Measurements from ENCODE around the gene TNRC18. TPM values are rescaled to one million over a fixed set of nuclear protein-coding genes. Genes with fewer than 3 reads are reported as not detected.

Gene TNRC18
- total RNA-seq, 2 donors from 2014 or later = 32.0 to 53.6 TPM

DNA sequence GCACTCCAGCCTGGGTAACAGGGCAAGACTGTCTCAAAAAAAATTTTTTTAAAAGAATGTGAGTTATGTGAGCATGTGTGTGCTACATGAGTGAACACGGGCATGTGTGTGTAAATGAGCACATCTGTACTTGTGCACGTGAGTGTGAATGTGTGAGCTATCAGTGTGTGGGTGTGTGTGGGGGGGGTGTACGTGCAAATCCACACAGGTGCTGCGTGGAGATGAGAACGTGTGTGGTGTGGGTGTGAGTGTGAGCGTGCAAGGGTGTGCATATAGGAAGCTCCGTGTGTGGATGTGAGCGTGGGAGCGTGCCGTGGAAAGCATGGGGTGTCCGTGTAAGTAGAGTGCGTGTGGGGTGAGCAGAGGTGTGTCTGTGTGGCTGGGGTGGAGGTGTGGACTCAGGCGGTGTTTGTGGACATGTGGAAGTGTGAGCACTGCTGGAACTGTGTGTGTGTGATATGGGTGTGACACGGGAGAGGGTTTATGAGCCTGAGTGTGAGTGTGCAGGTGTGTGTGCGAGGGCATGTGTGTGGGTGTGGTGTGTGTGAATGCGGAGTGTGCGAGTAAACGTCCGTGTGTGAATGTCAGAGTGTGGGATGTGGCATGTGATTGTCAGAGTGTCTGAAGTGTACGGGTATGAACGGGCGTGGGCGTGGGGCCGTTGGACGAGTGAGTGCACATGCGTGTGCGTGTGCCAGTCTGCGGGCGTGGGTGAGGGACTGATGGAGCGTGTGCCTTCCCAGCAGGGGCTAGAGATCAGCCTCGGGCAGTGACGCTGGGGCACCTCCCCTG, 45.9 kb upstream of the TNRC18 start:
- Histone ChIP-seq H3K4me3 (no peak overlapping the region), H3K27me3 (no peaks in the 10 kb centered on the region), H3K36me3 (no peaks in the 10 kb centered on the region), H3K9me3 (no peaks in the 10 kb centered on the region), H3K4me1 (peaks cover 0 to 8% of the 10 kb centered on the region in 2 donors), H3K27ac (no peak overlapping the region)
- no peak for DNase-seq (ENCODE audit: low spot score)
- TF ChIP-seq, protein P1, sequence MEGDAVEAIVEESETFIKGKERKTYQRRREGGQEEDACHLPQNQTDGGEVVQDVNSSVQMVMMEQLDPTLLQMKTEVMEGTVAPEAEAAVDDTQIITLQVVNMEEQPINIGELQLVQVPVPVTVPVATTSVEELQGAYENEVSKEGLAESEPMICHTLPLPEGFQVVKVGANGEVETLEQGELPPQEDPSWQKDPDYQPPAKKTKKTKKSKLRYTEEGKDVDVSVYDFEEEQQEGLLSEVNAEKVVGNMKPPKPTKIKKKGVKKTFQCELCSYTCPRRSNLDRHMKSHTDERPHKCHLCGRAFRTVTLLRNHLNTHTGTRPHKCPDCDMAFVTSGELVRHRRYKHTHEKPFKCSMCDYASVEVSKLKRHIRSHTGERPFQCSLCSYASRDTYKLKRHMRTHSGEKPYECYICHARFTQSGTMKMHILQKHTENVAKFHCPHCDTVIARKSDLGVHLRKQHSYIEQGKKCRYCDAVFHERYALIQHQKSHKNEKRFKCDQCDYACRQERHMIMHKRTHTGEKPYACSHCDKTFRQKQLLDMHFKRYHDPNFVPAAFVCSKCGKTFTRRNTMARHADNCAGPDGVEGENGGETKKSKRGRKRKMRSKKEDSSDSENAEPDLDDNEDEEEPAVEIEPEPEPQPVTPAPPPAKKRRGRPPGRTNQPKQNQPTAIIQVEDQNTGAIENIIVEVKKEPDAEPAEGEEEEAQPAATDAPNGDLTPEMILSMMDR (IDR thresholded peaks at IDR 0.05) = no peak

DNA sequence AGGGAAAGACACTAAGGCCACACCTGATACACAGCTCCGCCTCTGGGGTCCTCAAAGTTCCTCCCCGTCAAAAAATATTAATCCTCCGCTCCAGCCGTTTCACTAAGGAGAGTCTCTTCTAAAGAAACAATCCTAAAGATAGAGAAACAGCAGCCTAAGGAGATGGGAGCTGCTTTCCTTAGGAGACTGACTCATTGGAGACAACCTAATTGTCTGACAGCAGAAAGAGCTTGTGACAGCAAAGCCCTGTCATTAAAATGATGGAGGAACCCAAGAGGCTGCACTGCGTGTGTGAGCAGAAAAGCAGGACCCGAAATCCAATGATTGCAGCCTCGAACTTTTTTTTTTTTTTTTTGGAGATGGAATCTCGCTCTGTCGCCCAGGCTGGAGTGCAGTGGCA, 44.0 kb upstream of the TNRC18 start:
- TF ChIP-seq, protein P1 (IDR thresholded peaks at IDR 0.05) = no peak
- no peak for DNase-seq (ENCODE audit: low spot score)
- H3K4me3 ChIP-seq = no peak overlapping the region
- no peak overlapping the region for H3K27ac ChIP-seq
- no peaks in the 10 kb centered on the region for H3K27me3 ChIP-seq
- H3K4me1 ChIP-seq = peaks cover 0 to 8% of the 10 kb centered on the region in 2 donors
- H3K9me3 ChIP-seq = no peaks in the 10 kb centered on the region
- no peaks in the 10 kb centered on the region for H3K36me3 ChIP-seq

DNA sequence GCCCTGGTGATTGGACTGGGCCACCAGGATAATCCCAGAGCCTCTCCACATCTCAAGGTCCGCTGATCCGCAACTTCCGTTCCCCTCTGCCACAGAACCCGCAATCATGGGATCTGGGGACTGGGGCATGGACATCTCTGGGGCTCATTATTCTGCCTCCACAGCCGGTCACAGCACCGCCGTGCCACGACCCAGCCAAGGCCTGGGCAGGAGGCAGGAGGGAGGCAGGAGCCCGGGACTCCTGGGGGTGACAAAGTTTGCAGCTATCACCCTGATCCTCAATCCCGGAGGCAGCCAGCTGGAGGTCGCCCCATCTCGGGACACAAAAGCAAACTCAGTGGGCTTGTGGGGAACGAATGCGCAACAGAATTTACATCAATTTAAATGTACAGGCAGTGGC, 42.9 kb upstream of the TNRC18 start:
- TF ChIP-seq, protein P1 (IDR thresholded peaks at IDR 0.05) = no peak
- no peak overlapping the region for H3K4me3 ChIP-seq
- no peak overlapping the region for H3K27ac ChIP-seq
- no peak for DNase-seq (ENCODE audit: low spot score)
- no peaks in the 10 kb centered on the region for H3K9me3 ChIP-seq
- peaks cover 0 to 8% of the 10 kb centered on the region in 2 donors for H3K4me1 ChIP-seq
- no peaks in the 10 kb centered on the region for H3K27me3 ChIP-seq
- no peaks in the 10 kb centered on the region for H3K36me3 ChIP-seq

DNA sequence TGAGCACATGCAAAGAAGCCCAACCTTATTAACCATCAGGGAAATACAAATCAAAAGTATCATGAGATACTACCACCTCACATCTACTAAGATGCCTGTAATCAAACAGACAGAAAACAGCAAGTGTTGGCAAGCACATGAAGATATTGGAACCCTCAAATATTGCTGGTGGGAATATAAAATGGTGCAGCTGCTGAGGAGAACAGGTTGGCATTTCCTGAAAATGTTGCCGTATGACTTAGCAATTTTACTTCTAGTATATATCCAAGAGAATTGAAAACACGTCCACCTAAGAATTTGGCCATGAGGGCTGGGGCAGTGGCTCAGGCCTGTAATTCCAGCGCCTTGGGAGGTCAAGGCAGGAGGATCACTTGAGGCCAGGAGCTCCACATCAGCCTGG, 39.4 kb upstream of the TNRC18 start:
- TF ChIP-seq, protein P1 (IDR thresholded peaks at IDR 0.05) = no peak

DNA sequence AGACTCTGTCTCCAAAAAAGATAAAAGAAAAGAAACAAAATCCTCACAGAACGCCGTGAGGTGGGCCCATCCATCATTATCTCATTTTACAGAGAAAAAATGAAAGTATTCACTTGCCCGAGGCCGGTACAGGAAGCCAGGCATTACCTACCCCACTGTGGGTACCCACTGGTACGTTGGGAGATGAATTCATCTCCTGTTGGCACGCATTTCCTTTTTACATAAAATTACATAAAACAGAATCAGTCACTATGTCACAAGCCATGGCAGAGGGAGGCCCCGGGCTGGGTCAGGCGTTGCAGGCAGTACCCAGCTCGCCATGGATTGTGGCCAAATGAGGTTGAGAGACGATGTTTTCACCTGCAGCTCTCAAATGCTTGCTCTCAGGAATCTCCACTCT, 38.6 kb upstream of the TNRC18 start:
- no peaks in the 10 kb centered on the region for H3K9me3 ChIP-seq
- no peak overlapping the region for H3K4me3 ChIP-seq
- DNase-seq (ENCODE audit: low spot score) = no peak
- no peak overlapping the region for H3K27ac ChIP-seq
- no peaks in the 10 kb centered on the region for H3K27me3 ChIP-seq
- TF ChIP-seq, protein P1 (IDR thresholded peaks at IDR 0.05) = no peak
- peaks cover 0 to 12% of the 10 kb centered on the region in 2 donors for H3K4me1 ChIP-seq
- no peaks in the 10 kb centered on the region for H3K36me3 ChIP-seq

More for the DNA sequence above, 39.4 kb upstream of the TNRC18 start:
- H3K36me3 ChIP-seq = no peaks in the 10 kb centered on the region
- H3K4me1 ChIP-seq = peaks cover 0 to 5% of the 10 kb centered on the region in 2 donors
- no peak overlapping the region for H3K27ac ChIP-seq
- H3K9me3 ChIP-seq = no peaks in the 10 kb centered on the region
- no peak overlapping the region for H3K4me3 ChIP-seq
- H3K27me3 ChIP-seq = no peaks in the 10 kb centered on the region
- DNase-seq (ENCODE audit: low spot score) = no peak
